Uterus (tissue), 4 donors: ENCODE measurements around the gene EDRF1. TPM values are rescaled to one million over a fixed set of nuclear protein-coding genes. Genes with fewer than 3 reads are reported as not detected.

Experiments
- DNase-seq, 2 donors: peaks; one replicate each; pipeline ENCODE4 v3.0.0-alpha.2; 2019 to 2020
- H3K27ac ChIP-seq, 2 donors: fragments of 200-600 bp; sonication (generic); 1 replicate in 1 of 2; 2 replicates in 1 of 2; pipeline ENCODE4 v1.5.1; 2016 to 2018
- H3K27me3 ChIP-seq, 2 donors: fragments of 200-600 bp; sonication (generic); one replicate each; pipeline ENCODE4 v1.5.1; 2018 to 2019; ENCODE audit warnings: control low read depth in 1 of 2
- H3K36me3 ChIP-seq, 2 donors: fragments of 200-600 bp; sonication (generic); one replicate each; pipeline ENCODE4 v1.5.1; 2019; ENCODE audit warnings: control low read depth in 1 of 2
- H3K4me1 ChIP-seq, 2 donors: fragments of 200-600 bp; sonication (generic); one replicate each; pipeline ENCODE4 v1.5.1; 2018 to 2019; ENCODE audit warnings: control low read depth in 1 of 2
- H3K4me3 ChIP-seq, 2 donors: fragments of 200-600 bp; sonication (generic); 1 replicate in 1 of 2; 2 replicates in 1 of 2; pipeline ENCODE4 v1.5.1; 2018 to 2019; ENCODE audit warnings: mild to moderate bottlenecking in 1 of 2
- H3K9me3 ChIP-seq, 2 donors: fragments of 200-600 bp; sonication (generic); one replicate each; pipeline ENCODE4 v1.5.1; 2019; ENCODE audit warnings: control low read depth in 1 of 2
- POLR2A ChIP-seq, 2 donors: fragments of 450-650 bp; IDR thresholded peaks; one replicate each; pipeline ENCODE4 v1.6.1; 2016; ENCODE audit warnings: antibody characterized with exemption in 2 of 2, mild to moderate bottlenecking in 1 of 2, moderate library complexity in 1 of 2
- intact Hi-C: fragments of 100-400 bp; cut with DNase I; formaldehyde crosslinking; loops from one replicate; pipeline ENCODE4 v1.15.1; 2023; ENCODE audit warnings: low total_unique reads
- total RNA-seq, 4 donors: library from RNA; depleted of rRNA in 3 of 4; stranded (reverse); fragments of >200 nt in 3 of 4; gene quantifications; one replicate each; pipeline versions ENCODE4 v1.1.0 to v1.2.4, GENCODE V29; 2014 to 2023
- TF ChIP-seq, protein P1 (sequence below), 4 experiments: fragments of 200-600 bp in 2 of 4; fragments of 450-650 bp in 2 of 4; sonication (generic) in 2 of 4; IDR thresholded peaks; one replicate each; pipeline ENCODE4 v1.5.1; 2016 to 2019; ENCODE audit warnings: antibody characterized with exemption in 4 of 4, mild to moderate bottlenecking in 2 of 4, moderate library complexity in 1 of 4
- donor health status: DM: yes; HTN: yes; CAD: no.

Gene EDRF1
- total RNA-seq, 4 donors from 2014 or later: 26.2 to 79.2 (median 47.9) TPM

GRCh38 chr10:125802739-125803138 lies 83.2 kb downstream of the EDRF1 start:
- Histone ChIP-seq H3K4me1 (no peaks in the 10 kb centered on the region), H3K9me3 (no peaks in the 10 kb centered on the region), H3K27ac (no peak overlapping the region), H3K36me3 (no peaks in the 10 kb centered on the region), H3K4me3 (no peak overlapping the region), H3K27me3 (no peaks in the 10 kb centered on the region)
- DNase-seq: no peak
- TF ChIP-seq, protein P1, sequence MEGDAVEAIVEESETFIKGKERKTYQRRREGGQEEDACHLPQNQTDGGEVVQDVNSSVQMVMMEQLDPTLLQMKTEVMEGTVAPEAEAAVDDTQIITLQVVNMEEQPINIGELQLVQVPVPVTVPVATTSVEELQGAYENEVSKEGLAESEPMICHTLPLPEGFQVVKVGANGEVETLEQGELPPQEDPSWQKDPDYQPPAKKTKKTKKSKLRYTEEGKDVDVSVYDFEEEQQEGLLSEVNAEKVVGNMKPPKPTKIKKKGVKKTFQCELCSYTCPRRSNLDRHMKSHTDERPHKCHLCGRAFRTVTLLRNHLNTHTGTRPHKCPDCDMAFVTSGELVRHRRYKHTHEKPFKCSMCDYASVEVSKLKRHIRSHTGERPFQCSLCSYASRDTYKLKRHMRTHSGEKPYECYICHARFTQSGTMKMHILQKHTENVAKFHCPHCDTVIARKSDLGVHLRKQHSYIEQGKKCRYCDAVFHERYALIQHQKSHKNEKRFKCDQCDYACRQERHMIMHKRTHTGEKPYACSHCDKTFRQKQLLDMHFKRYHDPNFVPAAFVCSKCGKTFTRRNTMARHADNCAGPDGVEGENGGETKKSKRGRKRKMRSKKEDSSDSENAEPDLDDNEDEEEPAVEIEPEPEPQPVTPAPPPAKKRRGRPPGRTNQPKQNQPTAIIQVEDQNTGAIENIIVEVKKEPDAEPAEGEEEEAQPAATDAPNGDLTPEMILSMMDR (IDR thresholded peaks at IDR 0.05): no peak
- TF ChIP-seq POLR2A (IDR thresholded peaks at IDR 0.05): no peak
- intact Hi-C loops: no loop called here

DNA sequence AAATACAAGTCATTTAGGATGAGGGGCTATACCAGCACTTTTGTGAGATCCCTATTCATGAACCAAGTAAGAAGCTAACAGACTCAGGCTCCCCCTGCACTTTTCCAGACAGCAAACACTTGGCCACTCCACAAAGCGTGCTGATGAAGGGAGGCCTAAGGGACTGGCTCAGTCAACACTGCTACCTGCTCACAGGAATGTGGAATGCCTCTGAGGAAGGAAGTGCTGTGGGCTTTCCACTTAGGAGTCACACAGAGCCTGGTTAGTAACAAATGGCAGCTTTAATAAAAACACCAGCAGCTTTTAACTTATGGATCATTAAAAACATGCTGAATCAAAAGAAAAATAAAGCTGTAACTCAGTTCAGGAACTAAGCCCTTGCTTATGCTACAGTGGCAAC lies 88.5 kb downstream of the EDRF1 start:
- no peaks in the 10 kb centered on the region for H3K36me3 ChIP-seq
- intact Hi-C loops: no loop called here

DNA sequence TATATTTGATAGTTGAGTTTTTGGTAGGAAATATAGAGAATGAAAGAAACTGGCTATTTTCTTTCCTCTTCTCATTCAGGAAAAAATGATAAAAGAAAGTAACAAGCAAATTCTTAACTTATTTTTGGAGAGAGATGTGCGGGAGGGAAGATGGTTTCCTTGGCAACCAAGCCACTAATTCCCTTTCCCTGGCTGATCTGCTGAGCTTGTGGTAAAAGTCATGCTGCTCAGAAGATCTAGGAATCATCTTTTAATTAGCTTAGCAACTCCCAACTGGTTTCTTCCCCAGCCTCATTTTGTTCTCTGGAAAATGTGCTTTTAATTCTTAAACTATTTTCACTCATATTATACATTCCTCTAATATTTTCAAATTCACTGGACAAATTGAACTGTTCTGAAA lies 91.7 kb downstream of the EDRF1 start:
- DNase-seq: no peak
- Histone ChIP-seq H3K4me3 (no peak overlapping the region), H3K27me3 (no peaks in the 10 kb centered on the region), H3K4me1 (no peaks in the 10 kb centered on the region), H3K9me3 (no peaks in the 10 kb centered on the region), H3K36me3 (no peaks in the 10 kb centered on the region), H3K27ac (no peak overlapping the region)
- intact Hi-C loops: no loop called here
- TF ChIP-seq POLR2A (IDR thresholded peaks at IDR 0.05): no peak
- TF ChIP-seq, protein P1 (IDR thresholded peaks at IDR 0.05): no peak

More for the DNA sequence above, 88.5 kb downstream of the EDRF1 start:
- Histone ChIP-seq H3K4me1 (no peaks in the 10 kb centered on the region), H3K27me3 (no peaks in the 10 kb centered on the region), H3K4me3 (no peak overlapping the region), H3K9me3 (no peaks in the 10 kb centered on the region), H3K27ac (no peak overlapping the region)
- DNase-seq: no peak
- TF ChIP-seq, protein P1 (IDR thresholded peaks at IDR 0.05): no peak
- TF ChIP-seq POLR2A (IDR thresholded peaks at IDR 0.05): no peak

- Histone ChIP-seq H3K4me1 (no peaks in the 10 kb centered on the region), H3K36me3 (no peaks in the 10 kb centered on the region), H3K4me3 (no peak overlapping the region), H3K27me3 (no peaks in the 10 kb centered on the region), H3K9me3 (no peaks in the 10 kb centered on the region), H3K27ac (no peak overlapping the region)
- DNase-seq: no peak
- TF ChIP-seq, protein P1 (IDR thresholded peaks at IDR 0.05): no peak
- intact Hi-C loops: no loop called here
Measured at GRCh38 chr10:125812128-125812750, 92.7 kb downstream of the EDRF1 start.

Other genes starting within 250 kb of the EDRF1 start
- under 1 TPM in 1 of 4 donors, not detected in 3; 0.49 TPM for gene TEX36, start 36.5 kb upstream of the EDRF1 start, total RNA-seq
- gene MMP21, start 56.1 kb downstream of the EDRF1 start, total RNA-seq: under 1 TPM in 2 of 4 donors, not detected in 2; 0.21 to 0.48 TPM
- 10 to 100 TPM; 27.9 to 36.2 (median 28.1) TPM for gene UROS, start 103.5 kb downstream of the EDRF1 start, total RNA-seq
- 10 to 100 TPM; 10.8 to 59.0 (median 28.8) TPM for gene BCCIP, start 103.8 kb downstream of the EDRF1 start, total RNA-seq
- 100 to 1,000 TPM in 1 of 4 donors, 10 to 100 TPM in 3; 13.5 to 105 (median 30.9) TPM for gene DHX32, start 161.6 kb downstream of the EDRF1 start, total RNA-seq
- gene FANK1, start 176.9 kb downstream of the EDRF1 start, total RNA-seq: 1 to 10 TPM in 3 of 4 donors, under 1 TPM in 1; 0.26 to 6.8 (median 4.6) TPM